WTC11 (cell line): ENCODE data around the gene CYP2B6. TPM values are rescaled to one million over a fixed set of nuclear protein-coding genes. Genes with fewer than 3 reads are reported as not detected.

Experiments
- ATAC-seq: fragments of 200-7000 bp; cut with Tn5 transposase; 2 replicates; pipeline ENCODE4 v1.10.0; 2021; ENCODE audit warnings: mild to moderate bottlenecking, moderate library complexity
- CTCF ChIA-PET: fragments of 300-600 bp; sonication (Branson Sonifier 250); formaldehyde crosslinking; loops from one replicate; lab custom pipeline; 2021; ENCODE audit warnings: antibody characterized with exemption; lab: Charles Lee
- POLR2A ChIA-PET: fragments of 350-600 bp; sonication (Branson Sonifier 250); formaldehyde crosslinking; loops from one replicate; lab custom pipeline; 2021; ENCODE audit warnings: antibody characterized with exemption; lab: Charles Lee
- DNase-seq: peaks from one replicate; pipeline ENCODE4 v3.0.0; 2021; ENCODE audit warnings: low spot score
- H3K27ac Mint-ChIP-seq: 2 replicates; pipeline ENCODE4 v1.8.0; 2021; ENCODE audit warnings: mixed read lengths
- H3K27me3 Mint-ChIP-seq: 2 replicates; pipeline ENCODE4 v1.8.0; 2021; ENCODE audit warnings: low read depth, mild to moderate bottlenecking, moderate library complexity, mixed read lengths
- H3K36me3 Mint-ChIP-seq: 2 replicates; pipeline ENCODE4 v1.8.0; 2021; ENCODE audit warnings: mixed read lengths
- H3K4me1 Mint-ChIP-seq: 2 replicates; pipeline ENCODE4 v1.8.0; 2022; ENCODE audit warnings: mixed read lengths
- H3K4me3 Mint-ChIP-seq: 2 replicates; pipeline ENCODE4 v1.8.0; 2021; ENCODE audit warnings: mild to moderate bottlenecking, moderate library complexity, mixed read lengths
- H3K9me3 Mint-ChIP-seq: 2 replicates; pipeline ENCODE4 v1.8.0; 2021; ENCODE audit warnings: mixed read lengths
- CREM ChIP-seq: sonication (generic); formaldehyde crosslinking; IDR thresholded peaks from 2 replicates; pipeline ENCODE4 v1.8.1; 2022; ENCODE audit warnings: mild to moderate bottlenecking, missing genetic modification reagents, moderate library complexity
- CTCF ChIP-seq: fragments of 200-600 bp; IDR thresholded peaks from 2 replicates; pipeline ENCODE4 v1.8.0; 2022; ENCODE audit warnings: antibody characterized with exemption
- E2F5 ChIP-seq: sonication (generic); formaldehyde crosslinking; IDR thresholded peaks from 2 replicates; pipeline ENCODE4 v1.8.1; 2022; ENCODE audit warnings: mild to moderate bottlenecking, moderate library complexity, missing genetic modification reagents
- EMX1 ChIP-seq: fragments of 250-450 bp; sonication (Bioruptor Pico); IDR thresholded peaks from 2 replicates; pipeline ENCODE4 v1.8.0; 2021; ENCODE audit warnings: mild to moderate bottlenecking
- ERG ChIP-seq: fragments of 250-450 bp; sonication (Bioruptor Pico); IDR thresholded peaks from 2 replicates; pipeline ENCODE4 v1.8.0; 2021; ENCODE audit warnings: mild to moderate bottlenecking
- ESRRA ChIP-seq: sonication (generic); formaldehyde crosslinking; IDR thresholded peaks from 2 replicates; pipeline ENCODE4 v1.8.1; 2022; ENCODE audit warnings: mild to moderate bottlenecking, missing genetic modification reagents, borderline replicate concordance
- ETV6 ChIP-seq: sonication (generic); formaldehyde crosslinking; IDR thresholded peaks from 2 replicates; pipeline ENCODE4 v1.8.1; 2022; ENCODE audit warnings: mild to moderate bottlenecking, missing genetic modification reagents
- FOXP1 ChIP-seq: sonication (generic); formaldehyde crosslinking; IDR thresholded peaks from 2 replicates; pipeline ENCODE4 v1.8.0; 2022; ENCODE audit warnings: missing genetic modification reagents, mild to moderate bottlenecking, moderate library complexity, borderline replicate concordance
- KAT7 ChIP-seq: sonication (generic); formaldehyde crosslinking; IDR thresholded peaks from 2 replicates; pipeline ENCODE4 v1.8.1; 2023; ENCODE audit warnings: missing genetic modification reagents, mild to moderate bottlenecking, borderline replicate concordance
- NFATC4 ChIP-seq: fragments of 250-450 bp; sonication (Bioruptor Pico); IDR thresholded peaks from 2 replicates; pipeline ENCODE4 v1.9.0; 2021; ENCODE audit warnings: mild to moderate bottlenecking
- SMAD3 ChIP-seq: sonication (generic); formaldehyde crosslinking; IDR thresholded peaks from 2 replicates; pipeline ENCODE4 v1.8.0; 2022; ENCODE audit warnings: missing genetic modification reagents, mild to moderate bottlenecking, borderline replicate concordance
- TCF7 ChIP-seq: sonication (generic); formaldehyde crosslinking; IDR thresholded peaks from 2 replicates; pipeline ENCODE4 v1.8.0; 2022; ENCODE audit warnings: mild to moderate bottlenecking, low read depth, missing genetic modification reagents, moderate library complexity
- TP53 ChIP-seq: sonication (generic); formaldehyde crosslinking; IDR thresholded peaks from 2 replicates; pipeline ENCODE4 v1.8.1; 2023; ENCODE audit warnings: mild to moderate bottlenecking, missing genetic modification reagents
- ZBTB21 ChIP-seq: sonication (generic); formaldehyde crosslinking; IDR thresholded peaks from 2 replicates; pipeline ENCODE4 v1.8.1; 2023; ENCODE audit warnings: mild to moderate bottlenecking, missing genetic modification reagents, borderline replicate concordance
- ZNF121 ChIP-seq: sonication (generic); formaldehyde crosslinking; IDR thresholded peaks from 2 replicates; pipeline ENCODE4 v1.8.0; 2023; ENCODE audit warnings: missing genetic modification reagents
- ZNF232 ChIP-seq: sonication (generic); formaldehyde crosslinking; IDR thresholded peaks from 2 replicates; pipeline ENCODE4 v1.8.0; 2022; ENCODE audit warnings: mild to moderate bottlenecking, missing genetic modification reagents
- ZNF317 ChIP-seq: sonication (generic); formaldehyde crosslinking; IDR thresholded peaks from 2 replicates; pipeline ENCODE4 v1.8.1; 2023; ENCODE audit warnings: low read depth, mild to moderate bottlenecking, moderate library complexity, missing genetic modification reagents, borderline replicate concordance
- ZNF416 ChIP-seq: fragments of 250-450 bp; sonication (Bioruptor Pico); IDR thresholded peaks from 2 replicates; pipeline ENCODE4 v1.9.0; 2021; ENCODE audit warnings: mild to moderate bottlenecking, inconsistent platforms
- ZNF423 ChIP-seq: fragments of 250-450 bp; sonication (Bioruptor Pico); IDR thresholded peaks from 2 replicates; pipeline ENCODE4 v2.1.2; 2022; ENCODE audit warnings: mild to moderate bottlenecking, moderate library complexity
- ZNF671 ChIP-seq: fragments of 250-450 bp; sonication (Bioruptor Pico); IDR thresholded peaks from 2 replicates; pipeline ENCODE4 v1.8.0; 2021; ENCODE audit warnings: mild to moderate bottlenecking
- total RNA-seq: library from RNA; stranded (reverse); gene quantifications from 3 replicates; pipeline ENCODE4 v1.2.3, GENCODE V29; 2021
- TF ChIP-seq, protein P1 (sequence below): sonication (generic); formaldehyde crosslinking; IDR thresholded peaks from 2 replicates; pipeline ENCODE4 v1.8.0; 2023; ENCODE audit warnings: missing genetic modification reagents, mild to moderate bottlenecking, borderline replicate concordance
- TF ChIP-seq, protein P2 (sequence below): sonication (generic); formaldehyde crosslinking; IDR thresholded peaks from 2 replicates; pipeline ENCODE4 v1.8.0; 2022; ENCODE audit warnings: mild to moderate bottlenecking, missing genetic modification reagents
- TF ChIP-seq, protein P3 (sequence below): sonication (generic); formaldehyde crosslinking; IDR thresholded peaks from 2 replicates; pipeline ENCODE4 v1.8.1; 2023; ENCODE audit warnings: mild to moderate bottlenecking, missing genetic modification reagents, moderate library complexity
- TF ChIP-seq, protein P4 (sequence below): fragments of 250-450 bp; sonication (Bioruptor Pico); IDR thresholded peaks from 2 replicates; pipeline ENCODE4 v1.9.0; 2021; ENCODE audit warnings: mild to moderate bottlenecking

Gene CYP2B6
- total RNA-seq, 1 experiment from 2014 or later: 10.3 TPM

DNA sequence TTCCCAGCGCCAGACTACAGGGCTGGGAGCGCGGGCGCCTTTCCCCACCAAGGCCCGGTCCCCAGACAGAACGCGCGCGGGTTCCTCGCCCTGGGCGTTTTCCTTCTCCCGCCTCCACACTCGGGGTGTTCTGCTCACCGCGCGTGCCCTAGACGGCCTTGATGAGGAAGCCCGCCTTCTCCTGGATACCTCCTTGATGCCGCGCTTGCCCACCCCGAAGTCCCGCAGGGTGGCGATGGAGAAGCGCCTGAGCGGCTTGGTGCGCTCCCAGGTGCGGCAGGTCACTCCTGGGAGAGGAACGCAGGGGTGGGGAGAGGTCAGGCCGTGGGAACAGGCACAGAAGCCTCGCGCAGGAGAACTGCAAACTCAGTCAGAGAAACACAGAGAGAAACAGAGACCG is 34.8 kb downstream of the CYP2B6 start (continued):
- TF ChIP-seq, protein P1, sequence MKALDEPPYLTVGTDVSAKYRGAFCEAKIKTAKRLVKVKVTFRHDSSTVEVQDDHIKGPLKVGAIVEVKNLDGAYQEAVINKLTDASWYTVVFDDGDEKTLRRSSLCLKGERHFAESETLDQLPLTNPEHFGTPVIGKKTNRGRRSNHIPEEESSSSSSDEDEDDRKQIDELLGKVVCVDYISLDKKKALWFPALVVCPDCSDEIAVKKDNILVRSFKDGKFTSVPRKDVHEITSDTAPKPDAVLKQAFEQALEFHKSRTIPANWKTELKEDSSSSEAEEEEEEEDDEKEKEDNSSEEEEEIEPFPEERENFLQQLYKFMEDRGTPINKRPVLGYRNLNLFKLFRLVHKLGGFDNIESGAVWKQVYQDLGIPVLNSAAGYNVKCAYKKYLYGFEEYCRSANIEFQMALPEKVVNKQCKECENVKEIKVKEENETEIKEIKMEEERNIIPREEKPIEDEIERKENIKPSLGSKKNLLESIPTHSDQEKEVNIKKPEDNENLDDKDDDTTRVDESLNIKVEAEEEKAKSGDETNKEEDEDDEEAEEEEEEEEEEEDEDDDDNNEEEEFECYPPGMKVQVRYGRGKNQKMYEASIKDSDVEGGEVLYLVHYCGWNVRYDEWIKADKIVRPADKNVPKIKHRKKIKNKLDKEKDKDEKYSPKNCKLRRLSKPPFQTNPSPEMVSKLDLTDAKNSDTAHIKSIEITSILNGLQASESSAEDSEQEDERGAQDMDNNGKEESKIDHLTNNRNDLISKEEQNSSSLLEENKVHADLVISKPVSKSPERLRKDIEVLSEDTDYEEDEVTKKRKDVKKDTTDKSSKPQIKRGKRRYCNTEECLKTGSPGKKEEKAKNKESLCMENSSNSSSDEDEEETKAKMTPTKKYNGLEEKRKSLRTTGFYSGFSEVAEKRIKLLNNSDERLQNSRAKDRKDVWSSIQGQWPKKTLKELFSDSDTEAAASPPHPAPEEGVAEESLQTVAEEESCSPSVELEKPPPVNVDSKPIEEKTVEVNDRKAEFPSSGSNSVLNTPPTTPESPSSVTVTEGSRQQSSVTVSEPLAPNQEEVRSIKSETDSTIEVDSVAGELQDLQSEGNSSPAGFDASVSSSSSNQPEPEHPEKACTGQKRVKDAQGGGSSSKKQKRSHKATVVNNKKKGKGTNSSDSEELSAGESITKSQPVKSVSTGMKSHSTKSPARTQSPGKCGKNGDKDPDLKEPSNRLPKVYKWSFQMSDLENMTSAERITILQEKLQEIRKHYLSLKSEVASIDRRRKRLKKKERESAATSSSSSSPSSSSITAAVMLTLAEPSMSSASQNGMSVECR (CRISPR knock-in tag): no peak
- TF ChIP-seq NFATC4: no peak
- TF ChIP-seq ZNF416: no peak
- no peak for TF ChIP-seq ZNF671
- no peak for TF ChIP-seq ESRRA (CRISPR knock-in tag)
- no peak for TF ChIP-seq FOXP1

DNA sequence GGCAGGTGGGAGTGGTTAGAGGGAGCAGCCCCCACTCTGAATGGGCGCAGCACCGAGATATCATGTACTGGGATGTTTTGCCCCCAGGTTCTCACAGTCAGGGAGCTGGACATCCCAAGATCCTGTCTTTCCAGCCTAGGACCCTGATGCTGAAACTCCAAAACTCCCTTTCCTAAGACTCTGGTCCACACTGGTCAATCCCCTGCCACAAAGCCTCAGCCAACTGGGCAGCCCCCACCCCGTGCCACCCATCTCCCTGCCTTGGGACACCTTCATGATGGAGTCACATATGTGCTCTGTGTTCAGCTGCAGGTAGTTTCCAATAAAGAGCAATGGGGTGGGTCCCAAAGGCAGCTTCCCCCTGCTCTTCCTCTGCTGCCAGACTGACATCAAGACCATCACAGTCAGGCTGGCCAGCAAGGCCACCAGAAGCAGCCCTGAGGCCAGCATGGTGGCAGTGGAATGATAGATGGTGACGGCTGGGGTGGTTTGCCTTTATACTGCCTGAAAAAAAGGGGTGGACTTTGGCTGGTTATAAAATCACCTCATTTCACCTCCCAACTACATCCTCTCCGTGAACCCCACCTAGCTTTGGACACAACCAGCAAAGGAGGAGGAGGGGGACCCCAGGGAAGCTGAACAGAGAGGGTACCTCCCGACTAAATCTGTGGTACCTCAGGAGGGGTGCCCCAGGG is 36.3 kb downstream of the CYP2B6 start:
- no peak for ATAC-seq
- H3K27ac Mint-ChIP-seq: no peak overlapping the region
- no peak for DNase-seq
- peaks cover 31% of the 10 kb centered on the region for H3K4me1 Mint-ChIP-seq
- TF ChIP-seq ZNF423 (CRISPR knock-in tag): no peak
- TF ChIP-seq, protein P2, sequence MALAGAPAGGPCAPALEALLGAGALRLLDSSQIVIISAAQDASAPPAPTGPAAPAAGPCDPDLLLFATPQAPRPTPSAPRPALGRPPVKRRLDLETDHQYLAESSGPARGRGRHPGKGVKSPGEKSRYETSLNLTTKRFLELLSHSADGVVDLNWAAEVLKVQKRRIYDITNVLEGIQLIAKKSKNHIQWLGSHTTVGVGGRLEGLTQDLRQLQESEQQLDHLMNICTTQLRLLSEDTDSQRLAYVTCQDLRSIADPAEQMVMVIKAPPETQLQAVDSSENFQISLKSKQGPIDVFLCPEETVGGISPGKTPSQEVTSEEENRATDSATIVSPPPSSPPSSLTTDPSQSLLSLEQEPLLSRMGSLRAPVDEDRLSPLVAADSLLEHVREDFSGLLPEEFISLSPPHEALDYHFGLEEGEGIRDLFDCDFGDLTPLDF (CRISPR knock-in tag): no peak
- TF ChIP-seq ZNF121 (CRISPR knock-in tag): no peak
- no peak for TF ChIP-seq ESRRA (CRISPR knock-in tag)
- TF ChIP-seq ERG: no peak
- no peak for TF ChIP-seq E2F5 (CRISPR knock-in tag)
- no peak for TF ChIP-seq ZBTB21 (CRISPR knock-in tag)
- TF ChIP-seq TP53 (CRISPR knock-in tag): no peak
- TF ChIP-seq TCF7 (CRISPR knock-in tag): no peak
- TF ChIP-seq EMX1 (CRISPR knock-in tag): no peak
- TF ChIP-seq, protein P3, sequence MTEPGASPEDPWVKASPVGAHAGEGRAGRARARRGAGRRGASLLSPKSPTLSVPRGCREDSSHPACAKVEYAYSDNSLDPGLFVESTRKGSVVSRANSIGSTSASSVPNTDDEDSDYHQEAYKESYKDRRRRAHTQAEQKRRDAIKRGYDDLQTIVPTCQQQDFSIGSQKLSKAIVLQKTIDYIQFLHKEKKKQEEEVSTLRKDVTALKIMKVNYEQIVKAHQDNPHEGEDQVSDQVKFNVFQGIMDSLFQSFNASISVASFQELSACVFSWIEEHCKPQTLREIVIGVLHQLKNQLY (CRISPR knock-in tag): no peak
- TF ChIP-seq ETV6 (CRISPR knock-in tag): no peak
- no peak for TF ChIP-seq ZNF232 (CRISPR knock-in tag)
- TF ChIP-seq CREM (CRISPR knock-in tag): no peak
- no peak for TF ChIP-seq CTCF
- TF ChIP-seq, protein P4, sequence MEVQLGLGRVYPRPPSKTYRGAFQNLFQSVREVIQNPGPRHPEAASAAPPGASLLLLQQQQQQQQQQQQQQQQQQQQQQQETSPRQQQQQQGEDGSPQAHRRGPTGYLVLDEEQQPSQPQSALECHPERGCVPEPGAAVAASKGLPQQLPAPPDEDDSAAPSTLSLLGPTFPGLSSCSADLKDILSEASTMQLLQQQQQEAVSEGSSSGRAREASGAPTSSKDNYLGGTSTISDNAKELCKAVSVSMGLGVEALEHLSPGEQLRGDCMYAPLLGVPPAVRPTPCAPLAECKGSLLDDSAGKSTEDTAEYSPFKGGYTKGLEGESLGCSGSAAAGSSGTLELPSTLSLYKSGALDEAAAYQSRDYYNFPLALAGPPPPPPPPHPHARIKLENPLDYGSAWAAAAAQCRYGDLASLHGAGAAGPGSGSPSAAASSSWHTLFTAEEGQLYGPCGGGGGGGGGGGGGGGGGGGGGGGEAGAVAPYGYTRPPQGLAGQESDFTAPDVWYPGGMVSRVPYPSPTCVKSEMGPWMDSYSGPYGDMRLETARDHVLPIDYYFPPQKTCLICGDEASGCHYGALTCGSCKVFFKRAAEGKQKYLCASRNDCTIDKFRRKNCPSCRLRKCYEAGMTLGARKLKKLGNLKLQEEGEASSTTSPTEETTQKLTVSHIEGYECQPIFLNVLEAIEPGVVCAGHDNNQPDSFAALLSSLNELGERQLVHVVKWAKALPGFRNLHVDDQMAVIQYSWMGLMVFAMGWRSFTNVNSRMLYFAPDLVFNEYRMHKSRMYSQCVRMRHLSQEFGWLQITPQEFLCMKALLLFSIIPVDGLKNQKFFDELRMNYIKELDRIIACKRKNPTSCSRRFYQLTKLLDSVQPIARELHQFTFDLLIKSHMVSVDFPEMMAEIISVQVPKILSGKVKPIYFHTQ (CRISPR knock-in tag): no peak
- TF ChIP-seq ZNF317: no peak
- no peak for TF ChIP-seq KAT7 (CRISPR knock-in tag)
- TF ChIP-seq SMAD3 (CRISPR knock-in tag): no peak
- ChIA-PET POLR2A (no interaction called here), CTCF (interaction anchor here (0.9 kb wide), 1 partner anchor 117 kb away, joined by 4 read pairs; no protein-coding TSS in a partner anchor)
- H3K36me3 Mint-ChIP-seq: no peaks in the 10 kb centered on the region
- peaks cover 42% of the 10 kb centered on the region for H3K27me3 Mint-ChIP-seq
- H3K9me3 Mint-ChIP-seq: 0 out of 2 replicates have a peak, but pooled peaks cover 3% of the 10 kb centered on the region
- H3K4me3 Mint-ChIP-seq: no peak overlapping the region
